NCI-H82 (cell line): ENCODE data around the gene LPP.
"Not testable (repeated sequence)": the region's sequence is repeated elsewhere in the genome, so short reads cannot be mapped to it uniquely, and the experiment has no call there.

Source experiments
- DNase-seq: peaks from one replicate; lab custom pipeline; 2025; lab: John Stamatoyannopoulos, UW

Gene LPP

DNA sequence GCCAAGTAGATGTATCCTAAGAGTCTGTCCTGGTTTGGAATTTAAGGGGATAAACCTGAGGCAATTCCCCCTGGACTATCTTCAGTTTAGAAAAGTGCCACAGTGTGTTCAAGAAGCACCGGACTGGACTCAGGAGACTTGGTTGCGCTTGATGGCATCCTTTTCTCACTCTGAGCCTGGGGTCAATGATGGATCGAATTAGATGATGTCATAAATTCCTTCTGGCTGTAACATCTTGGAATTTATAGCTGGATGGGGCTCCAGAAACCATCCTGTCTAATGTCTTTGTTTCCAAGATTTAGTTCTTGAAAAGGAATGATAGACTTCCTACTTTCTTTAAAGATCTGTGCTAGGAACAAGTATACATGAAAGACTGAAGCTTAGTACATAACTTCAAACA, 280.6 kb downstream of the LPP start:
- DNase-seq: no peak

DNA sequence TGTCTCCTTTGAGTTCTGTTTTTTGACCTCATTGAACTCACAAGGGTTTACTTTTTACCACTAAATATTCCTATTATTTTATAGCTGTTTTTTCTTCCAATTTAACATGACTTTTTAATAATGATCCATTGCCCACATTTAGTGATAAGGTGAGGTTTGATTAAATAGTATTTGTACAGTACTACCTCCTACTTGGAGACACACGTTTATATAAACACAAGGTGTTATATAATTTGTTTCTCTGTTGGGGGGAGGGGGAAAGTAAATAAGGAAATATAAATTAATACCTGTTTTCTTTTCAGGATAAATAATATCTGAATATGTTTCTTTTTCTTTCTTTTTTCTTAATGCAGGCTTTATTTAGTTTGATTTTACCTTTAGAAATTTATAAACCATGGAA, 281.3 kb downstream of the LPP start:
- no peak for DNase-seq

DNA sequence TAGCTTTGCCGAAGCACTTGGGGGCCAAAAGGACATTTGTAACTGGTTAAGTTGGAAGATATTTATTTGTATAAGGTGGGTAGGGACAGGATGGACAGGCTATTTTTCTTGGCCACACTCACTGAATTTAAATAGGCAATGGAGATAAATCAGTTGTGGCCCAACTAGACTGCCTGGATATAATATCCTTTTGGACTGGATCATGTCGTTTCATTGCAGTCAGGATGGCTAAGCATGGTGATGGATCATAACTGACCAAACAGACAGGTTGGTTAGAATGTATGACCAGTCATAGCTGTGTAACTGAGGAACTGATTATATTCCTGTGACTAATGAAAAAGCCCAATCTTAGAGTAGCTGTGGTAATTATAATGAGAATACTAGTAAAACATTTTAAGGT, 284.0 kb downstream of the LPP start:
- DNase-seq: no peak

DNA sequence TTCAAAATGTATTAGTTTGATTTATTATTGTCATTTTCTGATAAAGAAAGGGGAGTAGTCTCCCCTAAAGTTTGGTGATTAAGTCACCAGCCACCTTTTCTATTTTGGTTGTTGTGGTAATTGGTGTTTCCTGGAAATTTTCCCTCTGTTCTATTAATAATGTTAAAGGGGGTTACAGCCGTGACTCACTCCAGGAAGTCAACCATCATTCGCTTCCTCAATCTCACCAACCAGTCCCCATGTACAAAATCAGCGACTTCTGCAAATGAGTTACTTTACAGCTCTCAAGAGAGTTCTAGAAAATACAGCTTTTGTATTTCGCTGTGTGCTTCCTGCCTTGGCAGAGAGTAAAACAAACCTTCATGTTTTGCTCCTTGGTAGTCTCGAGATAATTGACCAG, 285.1 kb downstream of the LPP start:
- no peak for DNase-seq

DNA sequence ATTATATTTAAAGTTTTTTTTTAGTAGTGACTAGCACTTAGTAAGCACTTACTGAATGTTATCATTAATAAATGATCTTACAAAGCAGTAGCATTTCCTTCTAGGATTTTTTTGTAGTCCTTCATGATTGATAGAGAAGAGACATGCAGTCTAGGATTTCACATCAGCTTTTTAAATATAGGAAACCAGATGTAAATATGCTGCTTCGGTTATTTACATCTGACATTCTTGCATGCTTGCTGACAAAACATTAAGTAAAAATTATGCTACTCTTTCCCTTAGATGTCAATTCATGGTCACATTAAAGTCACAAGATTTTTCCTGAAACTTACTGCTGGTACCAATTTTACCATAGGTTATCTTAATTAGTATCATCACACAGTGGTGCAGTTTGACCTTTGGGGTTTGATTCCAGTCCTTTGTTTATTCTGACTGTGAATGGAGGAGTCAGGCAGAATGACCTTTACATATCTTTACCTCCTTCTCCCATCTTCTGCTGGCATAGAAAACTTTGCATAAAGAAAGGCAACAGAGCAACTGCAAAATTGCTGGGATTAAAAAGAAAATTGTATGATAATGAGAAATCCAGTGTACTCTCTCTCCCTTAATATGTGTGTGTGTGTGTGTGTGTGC, 286.5 kb downstream of the LPP start:
- no peak for DNase-seq

DNA sequence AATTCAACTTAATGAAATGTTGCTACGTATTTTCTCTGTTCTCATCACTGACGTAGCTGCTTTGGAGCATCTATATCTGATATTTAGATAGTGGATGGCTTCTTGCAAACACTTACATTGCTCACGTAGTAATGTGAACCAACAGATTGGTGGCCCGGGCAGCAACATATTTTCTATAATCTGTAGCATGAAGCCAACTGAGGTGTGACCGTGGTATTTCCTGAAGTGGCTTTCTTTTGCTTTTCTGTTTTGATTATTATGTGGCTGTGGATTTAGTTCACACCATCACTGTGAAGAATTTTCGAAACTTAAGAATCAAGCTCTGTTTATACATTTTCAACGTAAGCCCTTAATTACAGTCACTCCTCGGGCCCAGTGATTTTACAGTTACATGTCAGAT, 288.5 kb downstream of the LPP start:
- no peak for DNase-seq

DNA sequence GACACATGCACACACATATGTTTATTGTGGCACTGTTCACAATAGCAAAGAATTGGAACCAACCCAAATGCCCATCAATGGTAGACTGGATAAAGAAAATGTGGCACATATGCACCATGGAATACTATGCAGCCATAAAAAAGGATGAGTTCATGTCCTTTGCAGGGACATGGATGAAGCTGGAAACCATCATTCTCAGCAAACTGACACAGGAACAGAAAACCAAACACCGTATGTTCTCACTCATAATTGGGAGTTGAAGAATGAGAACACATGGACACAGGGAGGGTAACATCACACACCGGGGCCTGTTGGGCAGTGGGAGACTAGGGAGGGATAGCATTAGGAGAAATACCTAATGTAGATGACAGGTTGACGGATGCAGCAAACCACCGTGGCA, 291.2 kb downstream of the LPP start:
- DNase-seq: not testable (repeated sequence)

DNA sequence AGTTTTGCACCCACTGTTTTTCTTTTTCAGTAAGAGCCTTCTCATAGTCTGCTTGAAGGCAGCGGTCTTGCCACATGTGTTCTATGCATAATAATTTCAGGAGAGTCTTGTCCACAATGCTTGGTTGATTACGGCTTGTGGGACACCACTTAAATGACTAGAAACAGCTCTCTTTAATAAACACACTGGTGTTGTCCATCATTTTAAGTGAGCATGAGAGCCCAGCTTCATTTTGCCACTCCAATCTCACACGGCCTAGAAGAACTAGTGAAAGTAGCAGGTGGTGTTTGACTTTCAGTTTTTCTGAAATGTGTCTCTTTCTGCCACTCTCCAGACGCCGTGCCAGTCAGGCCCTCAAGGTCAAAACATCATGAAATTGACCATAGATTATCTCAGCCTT, 292.1 kb downstream of the LPP start:
- DNase-seq: no peak

DNA sequence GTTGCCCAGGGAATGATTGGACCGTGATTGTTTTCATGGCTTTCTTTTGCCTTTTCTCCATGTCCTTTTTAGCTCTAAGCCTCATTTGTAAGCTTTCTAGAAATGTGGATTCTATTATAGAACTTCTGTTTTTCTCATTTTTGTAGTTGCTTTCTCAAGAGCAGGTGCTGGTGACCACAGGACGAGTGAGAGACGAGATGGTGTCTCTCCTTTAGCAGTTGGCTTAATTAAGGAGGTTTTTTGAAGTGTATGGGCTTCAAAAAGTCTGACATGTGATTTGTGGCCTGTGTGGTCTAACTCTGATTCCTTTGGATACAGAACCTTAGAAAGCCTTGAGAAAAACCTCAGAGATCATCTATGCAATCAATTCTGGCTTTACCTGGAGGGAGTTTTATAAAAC, 292.8 kb downstream of the LPP start:
- no peak for DNase-seq

DNA sequence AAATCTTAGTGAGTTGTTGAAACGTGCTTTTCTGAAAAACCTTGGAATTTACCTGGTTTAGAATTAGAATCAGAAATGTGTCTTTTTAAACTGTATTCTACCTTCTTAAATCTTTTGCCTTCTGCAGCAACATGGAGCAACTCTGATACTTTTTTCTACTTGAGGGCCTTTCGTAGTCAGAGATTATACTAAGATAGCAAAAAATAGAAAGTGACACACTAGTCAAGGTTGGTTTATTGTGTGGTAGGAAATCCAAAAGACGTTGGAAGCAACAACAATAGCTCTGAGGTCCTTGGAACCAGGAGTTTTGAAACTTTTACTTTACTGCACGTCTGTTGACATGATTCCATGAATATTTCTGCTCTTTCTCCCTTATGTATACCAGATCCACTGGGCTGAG, 294.9 kb downstream of the LPP start:
- DNase-seq: no peak

DNA sequence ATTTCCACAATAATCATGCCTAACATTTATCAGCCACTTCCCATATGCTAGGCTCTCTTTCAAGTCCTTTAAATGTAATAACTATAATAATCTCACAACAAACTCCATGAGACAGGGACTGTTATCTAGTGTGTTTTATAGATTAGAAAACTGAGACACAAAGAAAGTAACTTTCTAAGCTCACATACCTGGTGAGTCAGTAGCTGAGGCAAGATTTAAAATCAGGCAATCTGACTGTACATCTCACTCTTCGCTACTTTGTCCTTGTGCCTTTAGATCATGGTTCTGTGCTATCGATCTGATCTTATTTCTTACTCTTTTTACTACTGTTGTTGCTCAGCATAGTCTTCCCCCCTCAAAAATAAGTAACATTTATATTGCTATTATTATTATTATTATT, 295.5 kb downstream of the LPP start:
- no peak for DNase-seq

DNA sequence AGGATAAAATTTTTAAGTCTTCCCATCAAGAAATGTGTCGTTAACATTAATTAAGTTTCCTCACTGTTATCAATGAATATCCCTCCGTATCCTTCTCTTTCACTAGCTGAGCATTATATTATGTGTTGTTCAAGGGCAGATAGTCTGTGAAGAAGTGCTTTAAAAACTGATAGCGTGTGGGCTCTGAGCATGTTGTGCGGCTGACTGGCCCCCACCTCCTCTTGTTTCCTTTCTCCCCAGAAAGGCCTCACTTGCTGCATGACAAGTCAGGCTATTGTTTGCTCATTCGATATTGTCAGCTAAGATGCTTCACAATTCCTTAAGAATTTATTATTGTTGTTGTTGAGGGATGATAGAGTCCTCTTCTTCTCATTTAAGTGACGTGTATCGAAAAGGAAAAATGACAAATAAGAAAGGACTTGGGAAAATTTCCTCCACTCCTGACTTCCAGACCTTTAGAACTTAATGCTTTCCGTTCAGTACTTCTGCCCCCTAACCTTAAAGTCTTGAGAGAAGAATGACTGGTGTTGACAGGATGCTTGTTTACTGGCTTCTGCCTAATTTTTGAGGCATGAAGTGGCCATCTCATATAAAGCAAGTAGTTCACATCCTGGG, 298.3 kb downstream of the LPP start:
- no peak for DNase-seq

DNA sequence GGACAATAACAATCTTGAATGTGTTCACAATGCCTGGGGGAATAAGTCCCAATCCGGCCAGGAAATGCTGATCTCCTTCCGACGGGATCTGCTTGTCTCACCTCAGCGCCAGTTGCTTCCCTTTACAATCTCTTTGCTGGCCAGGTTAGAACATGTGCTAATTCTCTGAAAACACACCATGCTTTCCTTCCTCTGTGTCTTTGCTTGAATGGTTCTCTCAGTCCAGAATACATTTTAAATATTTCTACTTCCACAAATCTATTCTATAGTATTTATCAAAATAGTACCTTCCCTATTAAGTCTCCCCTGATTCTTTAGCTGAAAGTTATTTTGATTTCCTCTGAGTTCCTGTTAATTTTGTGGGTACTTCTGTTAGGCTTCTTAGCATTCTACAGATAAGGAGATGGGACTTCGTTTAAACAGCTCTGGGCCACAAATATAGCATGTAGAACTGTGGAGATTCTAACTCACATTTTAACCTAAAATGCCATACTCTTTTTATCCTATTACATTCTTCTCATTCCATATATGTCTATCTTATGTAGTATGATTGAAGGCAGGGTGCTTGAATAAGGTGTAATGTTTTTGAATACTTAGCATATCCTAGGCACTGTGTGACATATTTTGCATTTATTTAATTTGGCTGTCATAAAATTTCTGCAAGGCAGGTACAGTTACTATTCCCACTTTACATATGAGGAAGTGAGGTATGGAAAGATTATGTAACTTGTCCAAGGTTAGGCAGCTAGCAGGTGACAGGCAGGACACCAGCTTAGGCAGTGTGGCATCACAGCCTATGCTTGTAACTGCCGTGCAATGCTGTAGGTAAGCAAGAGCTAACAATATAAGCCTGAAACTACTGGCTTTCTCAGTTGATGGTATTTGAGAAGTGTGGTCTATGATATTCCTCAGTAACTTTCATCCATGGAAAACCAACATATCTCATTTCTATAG, 299.8 kb downstream of the LPP start:
- no peak for DNase-seq

DNA sequence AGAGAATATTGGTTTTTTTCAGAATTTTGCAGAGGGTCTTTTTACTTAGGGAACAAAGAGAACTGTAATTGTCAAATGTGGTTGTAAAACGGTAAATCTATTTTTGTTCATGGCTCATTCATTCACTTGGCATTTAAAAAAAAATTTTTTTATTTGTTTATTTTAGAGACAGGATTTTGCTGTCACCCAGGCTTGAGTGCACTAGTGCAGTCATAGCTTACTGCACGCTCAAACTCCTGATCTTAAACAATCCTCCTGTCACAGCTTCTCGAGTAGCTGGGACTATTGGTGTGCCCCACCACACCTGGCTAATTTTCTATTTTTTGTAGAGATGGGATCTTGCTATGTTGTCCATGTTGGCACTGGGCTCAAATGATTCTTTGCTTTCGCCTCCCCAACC, 301.8 kb downstream of the LPP start:
- DNase-seq: no peak

DNA sequence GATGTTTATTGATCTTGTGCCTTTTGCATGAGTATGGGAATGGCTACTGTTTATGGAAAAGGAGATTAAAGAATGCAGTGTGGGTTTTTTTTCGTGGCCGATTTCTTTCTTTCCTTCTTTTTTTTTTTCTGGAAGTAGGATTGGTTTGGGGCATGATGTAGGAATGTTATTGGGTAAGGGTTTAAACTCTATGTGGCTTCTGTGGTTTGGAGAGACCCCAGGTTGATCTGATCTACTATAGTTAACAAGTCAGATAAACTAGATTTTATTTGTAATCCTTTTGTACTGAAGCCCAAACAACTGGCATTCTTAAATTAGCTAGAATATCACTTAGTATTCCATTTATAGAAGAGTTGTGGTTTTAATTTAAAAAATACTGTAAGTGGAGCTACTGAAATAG, 304.8 kb downstream of the LPP start:
- DNase-seq: no peak

DNA sequence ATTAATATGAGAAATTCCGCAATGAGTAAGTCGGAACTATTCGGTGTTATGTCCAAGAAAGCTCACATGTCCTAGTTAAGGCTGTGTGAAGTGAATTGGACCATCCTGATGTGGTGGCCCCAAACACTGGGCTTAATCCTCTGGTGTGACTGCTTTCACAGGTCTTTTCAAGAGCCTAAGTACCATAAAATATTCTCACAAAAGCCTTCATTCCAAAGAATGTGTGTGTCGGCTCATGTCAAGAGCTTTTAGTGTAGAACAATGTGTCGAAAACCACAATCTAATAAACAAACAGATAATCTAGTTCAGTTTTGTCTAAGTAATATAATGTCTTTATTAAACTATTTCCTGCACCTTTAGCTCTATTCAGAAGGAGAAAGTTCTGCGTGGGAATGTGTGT, 311.4 kb downstream of the LPP start:
- no peak for DNase-seq

DNA sequence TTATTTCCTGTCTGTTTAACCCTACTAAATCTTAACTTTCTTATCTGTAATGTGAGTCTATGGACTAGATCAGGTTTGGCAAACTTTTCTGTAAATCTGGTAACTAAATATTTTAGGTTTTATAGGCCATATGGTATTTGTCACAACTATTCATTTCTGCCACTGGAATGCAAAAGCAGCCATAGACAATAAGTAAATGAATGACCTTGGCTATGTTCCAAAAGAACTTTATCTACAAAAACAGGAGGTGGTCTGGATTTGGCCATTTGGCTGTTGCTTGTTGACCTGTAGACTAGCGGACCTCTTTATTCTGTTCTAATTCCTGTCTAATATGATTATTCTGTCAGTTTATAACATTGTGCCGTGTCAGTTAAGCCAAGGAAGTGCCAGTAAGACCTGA, 314.2 kb downstream of the LPP start:
- no peak for DNase-seq

DNA sequence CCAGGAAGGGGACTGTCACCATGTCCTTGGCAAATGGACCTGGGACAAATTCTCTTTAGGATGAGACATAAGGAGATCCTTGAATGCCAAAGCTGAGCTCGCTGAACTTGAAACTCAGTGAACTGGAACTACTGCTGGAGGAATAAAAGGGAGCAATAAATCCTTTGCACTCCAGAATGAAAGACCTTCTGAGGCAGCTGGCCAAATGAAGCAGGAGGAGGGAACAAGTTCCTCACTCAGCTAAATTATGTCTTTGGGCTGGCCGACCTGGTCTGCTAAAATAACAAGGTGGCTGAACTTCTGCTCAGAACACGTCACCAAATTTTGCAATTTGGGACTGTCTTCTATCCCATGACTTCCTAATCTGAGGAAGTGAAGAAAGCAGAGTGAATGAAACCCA, 314.7 kb downstream of the LPP start:
- no peak for DNase-seq

DNA sequence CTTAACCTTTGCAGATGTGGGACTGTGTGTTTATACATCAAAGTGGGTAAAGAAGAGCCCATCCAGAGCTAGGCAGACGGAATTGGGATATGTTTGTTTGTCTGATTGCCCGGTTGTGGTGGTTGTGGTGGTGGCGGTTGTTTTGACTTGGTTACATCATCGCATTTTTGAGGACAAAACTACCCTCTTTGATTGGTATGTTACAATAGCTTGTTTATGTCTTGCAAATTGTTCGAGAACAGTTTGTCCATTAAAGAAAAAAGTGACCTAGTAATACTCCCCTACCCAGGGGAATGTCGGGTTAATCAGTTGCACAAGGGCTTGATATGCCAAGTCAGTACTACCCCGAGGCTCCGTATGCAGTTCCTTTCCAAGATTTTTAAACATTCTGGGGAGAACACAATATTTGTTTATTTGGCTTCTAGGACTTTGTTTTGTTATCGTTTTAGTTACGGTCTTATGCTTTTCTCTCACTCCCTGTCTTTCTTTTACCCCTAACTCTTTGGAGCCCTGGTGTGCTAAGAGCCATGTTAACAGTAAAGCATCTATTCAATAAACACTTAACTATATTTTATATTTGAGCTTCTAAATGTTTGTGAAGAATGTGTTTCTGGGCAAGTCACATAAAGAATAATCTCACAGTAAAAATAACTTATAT, 315.4 kb downstream of the LPP start:
- DNase-seq: no peak

DNA sequence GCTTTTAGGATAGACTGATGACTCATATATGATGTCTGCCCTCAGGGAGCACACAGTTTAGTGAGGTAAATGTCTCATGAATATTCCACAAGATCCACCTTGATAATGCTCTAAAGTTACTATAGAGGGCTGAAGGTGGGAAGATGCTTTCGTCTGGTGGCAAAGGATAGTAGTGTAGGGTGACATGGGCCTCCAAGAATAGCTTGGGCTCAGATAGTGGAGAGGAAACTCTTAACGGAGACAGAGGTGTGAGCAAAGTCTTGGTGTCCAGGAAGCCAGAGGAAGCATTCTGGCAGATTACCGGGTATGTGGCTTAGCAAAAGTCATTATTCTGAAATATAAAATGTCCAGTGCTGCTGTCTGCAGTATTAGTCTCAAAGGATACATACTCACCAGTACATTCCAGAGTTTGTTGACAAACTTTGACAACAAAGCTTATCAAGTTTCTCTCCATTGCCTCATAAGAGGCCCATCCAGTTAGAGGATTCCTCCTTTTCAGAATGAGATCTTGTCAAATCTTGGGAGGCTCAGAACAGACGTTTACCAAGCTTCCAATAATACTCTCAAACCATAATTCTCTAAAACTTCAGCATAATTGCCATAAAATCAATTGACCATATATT, 316.7 kb downstream of the LPP start:
- DNase-seq: no peak

DNA sequence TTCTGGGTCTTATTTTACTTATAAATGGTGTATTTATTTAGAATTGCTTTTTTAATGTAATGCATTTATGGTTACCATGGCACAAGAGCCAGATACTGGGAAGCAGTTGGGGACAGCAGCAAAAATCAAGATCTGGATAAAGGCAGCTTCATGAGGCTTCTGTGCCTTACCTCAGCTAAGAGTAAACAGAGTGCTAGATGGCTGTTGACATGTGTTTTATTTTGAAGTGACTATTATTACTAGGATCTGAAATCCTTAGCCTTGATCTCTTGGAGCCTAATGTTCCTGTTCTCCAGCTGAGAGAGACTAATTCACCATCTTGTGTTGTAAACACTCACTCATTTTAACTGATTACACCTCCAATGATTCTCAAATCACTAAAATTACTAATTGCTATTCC, 317.8 kb downstream of the LPP start:
- DNase-seq: no peak

DNA sequence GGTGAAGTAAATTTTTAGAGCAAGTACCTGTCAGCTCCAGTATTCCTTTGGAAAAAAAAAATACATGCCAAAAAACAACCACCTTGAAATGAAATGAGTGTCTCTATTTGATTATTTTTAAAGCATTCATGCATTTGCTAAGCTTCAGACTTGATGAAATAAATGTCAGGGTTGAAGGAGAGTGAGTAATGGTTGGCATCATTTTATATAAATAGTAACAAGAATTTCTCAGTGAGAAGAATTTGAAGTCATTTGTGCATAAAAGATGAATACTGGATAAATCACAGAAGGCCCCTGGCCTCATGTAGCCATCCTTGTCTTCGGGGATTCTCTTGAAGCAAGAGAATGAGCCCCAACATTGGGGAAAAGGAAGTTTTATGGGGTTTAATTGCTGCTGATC, 318.4 kb downstream of the LPP start:
- no peak for DNase-seq
